GM19463 (cell line): ENCODE results near the gene NHLRC4.
"Not testable (repeated sequence)": the region's sequence is repeated elsewhere in the genome, so short reads cannot be mapped to it uniquely, and the experiment has no call there.

Source experiments
- ATAC-seq: cut with Tn5 transposase; IDR thresholded peaks from one replicate; pipeline ENCODE4 v1.9.1; 2021; ENCODE audit warnings: mild to moderate bottlenecking, moderate library complexity; ENCODE audit not compliant: unreplicated experiment

The NHLRC4 gene

GRCh38 chr16:596736-597060 is 29.9 kb downstream of the NHLRC4 start:
- no peak for ATAC-seq

- ATAC-seq = not testable (repeated sequence)
Measured at GRCh38 chr16:597655-598054, 30.9 kb downstream of the NHLRC4 start.

- ATAC-seq = no peak
Measured at GRCh38 chr16:598823-599739, 32.3 kb downstream of the NHLRC4 start.

DNA sequence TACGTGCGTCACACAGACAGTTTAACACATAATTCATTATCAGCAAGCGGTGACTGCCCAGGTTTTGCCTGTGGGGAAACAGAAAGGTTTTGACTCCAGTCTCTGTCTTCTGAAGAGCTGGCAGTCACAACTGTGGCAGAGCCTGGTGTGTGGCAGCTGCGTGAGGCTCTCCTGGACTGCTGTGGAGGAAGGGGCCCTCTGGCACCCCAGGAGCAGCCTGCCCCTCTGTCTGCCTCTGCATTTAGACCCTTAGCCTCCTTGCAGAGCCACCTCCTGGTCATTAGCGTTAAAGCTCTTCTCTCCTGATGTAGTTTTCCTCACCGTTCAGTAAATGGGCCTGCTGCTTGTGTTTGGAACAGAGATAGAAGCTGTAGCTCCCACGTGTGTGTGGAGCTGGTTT is 34.0 kb downstream of the NHLRC4 start:
- ATAC-seq = no peak

- ATAC-seq = no peak
Measured at GRCh38 chr16:603933-604332, 37.1 kb downstream of the NHLRC4 start.

DNA sequence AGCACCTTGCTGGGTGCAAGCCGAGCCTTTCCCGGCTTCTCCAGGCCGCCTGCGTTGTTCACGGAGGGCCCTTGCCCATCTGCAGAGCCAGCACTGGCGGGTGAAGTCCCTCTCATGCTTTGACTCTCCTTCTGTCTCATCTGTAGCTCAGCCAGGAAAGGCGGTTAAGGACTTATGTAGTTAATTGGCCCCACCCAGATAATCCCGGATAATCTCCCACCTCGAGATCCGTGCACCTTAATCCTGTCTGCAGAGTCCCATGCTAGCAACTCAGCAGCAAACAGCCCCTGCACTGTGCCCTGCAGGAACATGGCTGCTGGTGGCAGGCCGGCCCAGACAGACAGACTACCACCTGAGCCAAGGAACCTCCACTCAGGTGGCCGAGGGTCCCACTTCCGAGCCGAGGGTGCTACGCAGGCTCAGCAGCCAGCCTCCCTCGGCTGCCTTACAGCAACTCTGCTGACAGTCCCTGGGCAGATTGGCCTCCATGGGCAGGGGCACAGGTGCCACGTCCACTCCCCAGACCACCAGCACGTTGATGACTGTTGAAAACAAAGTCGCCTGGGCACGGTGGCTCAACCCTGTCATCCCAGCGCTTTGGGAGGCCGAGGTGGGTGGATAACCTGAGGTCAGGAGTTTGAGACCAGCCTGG is 40.0 kb downstream of the NHLRC4 start:
- ATAC-seq = no peak

- no peak for ATAC-seq
Measured at GRCh38 chr16:608019-608418, 41.2 kb downstream of the NHLRC4 start.

GRCh38 chr16:609316-609715 is 42.5 kb downstream of the NHLRC4 start:
- no peak for ATAC-seq

DNA sequence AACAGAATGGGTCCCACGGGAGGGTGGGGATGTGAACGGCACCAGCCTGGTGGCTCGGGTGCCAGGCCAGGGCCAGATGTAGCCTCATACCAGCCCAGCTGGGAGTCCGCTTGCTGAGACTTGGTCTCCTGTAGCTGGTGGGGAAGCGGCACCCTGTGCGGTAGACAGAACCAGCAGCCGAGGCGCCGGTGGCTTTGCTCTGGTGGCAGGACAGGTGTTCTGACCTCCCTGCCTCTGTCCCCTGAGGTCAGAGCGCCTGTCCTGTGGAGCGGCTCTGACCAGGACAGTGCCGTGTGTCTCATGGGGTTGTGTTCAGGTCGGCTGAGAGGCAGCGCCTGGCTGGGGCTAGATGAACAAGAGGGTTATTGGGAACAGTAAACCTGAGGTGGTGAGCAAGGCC is 43.2 kb downstream of the NHLRC4 start:
- ATAC-seq = no peak

GRCh38 chr16:610513-611381 is 43.9 kb downstream of the NHLRC4 start:
- no peak for ATAC-seq

DNA sequence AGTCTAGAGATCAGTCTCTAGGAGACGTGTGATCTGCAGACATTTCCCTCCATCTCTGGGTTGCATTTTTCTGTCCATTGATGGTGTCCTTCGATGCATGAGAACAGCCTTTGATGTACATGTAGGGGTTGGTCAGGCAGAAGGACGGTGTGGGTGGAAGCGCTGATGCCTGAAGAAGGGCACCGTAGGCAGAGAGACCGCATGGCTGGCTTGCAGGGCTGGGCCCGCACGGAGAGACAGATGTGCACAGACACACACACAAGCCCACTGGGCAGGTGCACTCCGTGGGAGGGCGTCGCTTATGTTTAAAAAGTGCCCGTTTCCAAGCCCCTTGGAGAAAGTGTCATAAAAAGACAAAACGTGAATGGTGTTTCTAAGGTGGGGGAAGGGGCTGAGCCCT is 48.3 kb downstream of the NHLRC4 start:
- ATAC-seq = no peak

DNA sequence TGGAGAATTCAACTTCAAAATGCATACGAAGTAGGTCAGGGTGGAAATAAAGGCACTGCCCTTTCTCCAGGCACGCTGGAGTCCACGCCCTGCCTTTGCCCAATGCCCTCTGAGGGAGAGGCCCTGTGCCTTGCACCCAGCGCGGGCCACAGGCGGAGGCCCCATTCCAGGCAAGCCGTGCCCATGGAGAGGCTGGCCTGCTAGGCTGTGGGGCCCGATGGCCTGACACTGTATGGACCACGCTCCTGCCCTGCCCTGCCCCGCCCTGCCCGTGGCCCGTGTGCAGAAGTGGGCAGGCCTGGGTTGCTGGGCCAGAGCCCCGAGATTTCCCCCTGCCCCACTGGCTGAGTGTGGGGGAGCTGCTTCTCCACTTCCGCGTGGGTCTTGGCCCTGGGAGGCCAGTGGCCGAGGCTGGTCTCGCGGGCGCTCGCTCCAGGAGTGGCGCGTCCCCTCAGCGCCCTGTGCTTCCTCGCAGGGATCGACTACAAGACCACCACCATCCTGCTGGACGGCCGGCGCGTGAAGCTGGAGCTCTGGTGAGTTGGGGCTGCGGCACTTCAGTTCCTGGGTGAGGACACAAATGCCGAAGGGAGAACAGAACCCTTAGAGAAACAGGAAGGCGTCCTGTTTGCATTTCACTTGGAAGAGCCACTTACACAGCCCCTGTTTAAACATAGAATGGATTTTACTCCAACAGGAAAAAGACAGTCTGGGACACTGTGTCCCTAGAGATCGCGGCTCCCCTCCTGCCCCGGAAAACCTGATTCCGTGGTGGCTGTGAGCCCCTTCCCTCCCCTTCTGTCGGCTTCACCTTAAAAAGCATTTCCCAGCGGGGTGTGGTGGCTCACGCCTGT is 50.2 kb downstream of the NHLRC4 start:
- no peak for ATAC-seq

DNA sequence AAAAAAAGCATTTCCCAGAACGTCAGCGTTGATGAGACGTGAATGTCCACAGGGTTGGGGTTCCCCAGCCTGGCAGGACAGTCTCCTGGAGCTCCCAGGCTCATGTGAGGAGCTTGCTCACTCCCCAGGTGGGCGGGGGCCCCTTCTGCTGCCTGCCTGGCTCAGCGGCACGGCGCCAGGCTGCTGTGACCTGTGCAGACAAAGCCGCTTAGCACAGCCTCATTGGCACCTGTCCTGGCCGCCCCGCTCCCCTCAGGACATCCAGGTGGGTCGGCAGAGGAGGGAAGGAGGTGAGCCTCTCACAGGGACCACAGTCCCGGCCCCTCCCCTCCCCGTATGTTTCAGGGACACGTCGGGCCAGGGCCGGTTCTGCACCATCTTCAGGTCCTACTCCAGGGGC is 51.0 kb downstream of the NHLRC4 start:
- no peak for ATAC-seq
